Neural cell (in vitro differentiated cells): ENCODE measurements around the gene GOLPH3L. TPM values are rescaled to one million over a fixed set of nuclear protein-coding genes. Genes with fewer than 3 reads are reported as not detected.

Experiments
- H2AFZ ChIP-seq: fragments of 200-600, 300-800 bp; sonication (generic), shearing (Covaris generic); 2 replicates; pipeline ENCODE4 v1.6.0; 2014; ENCODE audit warnings: low read depth, mild to moderate bottlenecking, antibody characterized with exemption, low read length, moderate library complexity
- H3F3A ChIP-seq: fragments of 200-600 bp; shearing (Covaris generic); 2 replicates; pipeline ENCODE4 v1.6.1; 2016; ENCODE audit warnings: mild to moderate bottlenecking, moderate library complexity, mixed read lengths, antibody characterized with exemption, low read length; ENCODE audit not compliant: insufficient read depth, poor library complexity, severe bottlenecking
- H3K27ac ChIP-seq: fragments of 200-600, 300-800 bp; sonication (generic), shearing (Covaris generic); 2 replicates; pipeline ENCODE4 v1.5.1; 2014; ENCODE audit warnings: mild to moderate bottlenecking, low read length, moderate library complexity
- H3K27me3 ChIP-seq: fragments of 300-800, 200-600 bp; sonication (generic), shearing (Covaris generic); 2 replicates; pipeline ENCODE4 v1.6.0; 2014; ENCODE audit warnings: mild to moderate bottlenecking, low read depth, low read length, moderate library complexity; ENCODE audit not compliant: insufficient read depth
- H3K36me3 ChIP-seq: fragments of 300-800, 200-600 bp; sonication (generic), shearing (Covaris generic); 2 replicates; pipeline ENCODE4 v1.5.1; 2014; ENCODE audit warnings: mild to moderate bottlenecking, antibody characterized with exemption, low read length, moderate library complexity; ENCODE audit not compliant: insufficient read depth
- H3K4me2 ChIP-seq: fragments of 300-800, 200-600 bp; sonication (generic), shearing (Covaris generic); 2 replicates; pipeline ENCODE4 v1.6.0; 2014; ENCODE audit warnings: mild to moderate bottlenecking, low read length
- H3K4me3 ChIP-seq: fragments of 300-800, 200-600 bp; sonication (generic), shearing (Covaris generic); 2 replicates; pipeline ENCODE4 v1.5.1; 2014; ENCODE audit warnings: mild to moderate bottlenecking, low read length, moderate library complexity
- H3K79me2 ChIP-seq: fragments of 200-600 bp; shearing (Covaris generic); replicated peaks from 2 replicates; pipeline ENCODE4 v1.6.0; 2014; ENCODE audit warnings: mild to moderate bottlenecking, low read length, moderate library complexity; ENCODE audit not compliant: insufficient read depth
- H3K9ac ChIP-seq: fragments of 300-800, 200-600 bp; sonication (generic), shearing (Covaris generic); 2 replicates; pipeline ENCODE4 v1.6.1; 2016; ENCODE audit warnings: mild to moderate bottlenecking, low read length, mixed read lengths
- H3K9me2 ChIP-seq: fragments of 200-600 bp; shearing (Covaris generic); 2 replicates; pipeline ENCODE4 v1.6.1; 2016; ENCODE audit warnings: mild to moderate bottlenecking, low read length, mixed read lengths; ENCODE audit not compliant: insufficient read depth
- H3K9me3 ChIP-seq: fragments of 200-600, 300-800 bp; sonication (generic), shearing (Covaris generic); 2 replicates; pipeline ENCODE4 v1.6.1; 2016; ENCODE audit warnings: mild to moderate bottlenecking, mixed run types, low read length, moderate library complexity, mixed read lengths
- H4K20me1 ChIP-seq: fragments of 200-600 bp; shearing (Covaris generic); 2 replicates; pipeline ENCODE4 v1.6.1; 2016; ENCODE audit warnings: mild to moderate bottlenecking, mixed run types; ENCODE audit not compliant: insufficient read depth
- EP300 ChIP-seq: fragments of 450-650 bp; conservative IDR thresholded peaks from 2 replicates; pipeline ENCODE4 v1.6.1; 2014; ENCODE audit warnings: antibody characterized with exemption, mild to moderate bottlenecking, moderate library complexity; ENCODE audit not compliant: poor library complexity, severe bottlenecking
- EZH2 ChIP-seq: fragments of 200-600, 300-800 bp; shearing (Covaris generic), sonication (generic); IDR thresholded peaks from 2 replicates; pipeline ENCODE4 v1.6.1; 2014; ENCODE audit warnings: antibody characterized with exemption, low read length, borderline replicate concordance, mild to moderate bottlenecking; ENCODE audit not compliant: insufficient read depth, poor library complexity, severe bottlenecking
- MXI1 ChIP-seq: fragments of 450-650 bp; conservative IDR thresholded peaks from 2 replicates; pipeline ENCODE4 v1.6.1; 2014; ENCODE audit warnings: antibody characterized with exemption, mild to moderate bottlenecking; ENCODE audit not compliant: poor library complexity, severe bottlenecking
- POLR2AphosphoS5 ChIP-seq: IDR thresholded peaks from 2 replicates; pipeline ENCODE4 v1.6.1; 2012
- RAD21 ChIP-seq: fragments of 450-650 bp; conservative IDR thresholded peaks from 2 replicates; pipeline ENCODE4 v1.6.1; 2014; ENCODE audit warnings: antibody characterized with exemption, mild to moderate bottlenecking, moderate library complexity
- SMC3 ChIP-seq: fragments of 450-650 bp; conservative IDR thresholded peaks from 2 replicates; pipeline ENCODE4 v1.6.1; 2014; ENCODE audit warnings: antibody characterized with exemption, mild to moderate bottlenecking, moderate library complexity; ENCODE audit not compliant: poor library complexity
- TAF1 ChIP-seq: IDR thresholded peaks from 2 replicates; pipeline ENCODE4 v1.6.1; 2012; ENCODE audit warnings: low read depth
- polyA plus RNA-seq: library from polyadenylated mRNA; depleted of rRNA; stranded (reverse); fragments of >200 nt; gene quantifications from 2 replicates; pipeline ENCODE4 v1.2.3, GENCODE V29; 2014
- small RNA-seq, 3 experiments: library from RNA; depleted of rRNA; stranded (forward); fragments of <200 nt; gene quantifications; one replicate each; pipeline ENCODE3, GENCODE V24; 2012
- TF ChIP-seq, protein P1 (sequence below): IDR thresholded peaks from 2 replicates; pipeline ENCODE4 v1.6.1; 2012; ENCODE audit warnings: borderline replicate concordance
- TF ChIP-seq, protein P2 (sequence below): fragments of 450-650 bp; IDR thresholded peaks from 2 replicates; pipeline ENCODE4 v1.5.1; 2014; ENCODE audit warnings: antibody characterized with exemption, mild to moderate bottlenecking, moderate library complexity; ENCODE audit not compliant: poor library complexity, severe bottlenecking

The GOLPH3L gene
- polyA plus RNA-seq, 1 donor from 2014 or later, result 7.0 TPM

DNA sequence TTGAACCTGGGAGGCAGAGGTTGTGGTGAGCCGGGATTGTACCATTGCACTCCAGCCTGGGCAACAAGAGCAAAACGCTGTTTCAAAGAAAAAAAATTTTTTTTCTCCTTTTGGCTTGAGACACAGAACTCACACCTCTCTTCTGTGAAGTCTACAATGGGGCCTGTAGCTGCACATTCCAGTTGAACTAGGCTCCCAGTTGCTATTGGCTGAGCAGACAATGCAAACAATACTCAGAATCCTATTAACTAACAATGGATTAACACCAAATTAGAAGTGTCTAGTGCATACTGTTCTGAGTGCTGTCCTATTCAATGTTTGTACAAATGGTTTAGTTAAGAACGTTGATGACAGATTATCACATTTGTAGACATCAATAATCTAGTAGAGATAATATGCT lies 100.0 kb downstream of the GOLPH3L start:
- no peak overlapping the region for H2AFZ ChIP-seq
- no peaks in the 10 kb centered on the region for H3K9me2 ChIP-seq
- no peak overlapping the region for H3K27ac ChIP-seq
- no peak overlapping the region for H3K4me3 ChIP-seq
- no peaks in the 10 kb centered on the region for H3F3A ChIP-seq
- no peak overlapping the region for H3K9ac ChIP-seq
- no peaks in the 10 kb centered on the region for H4K20me1 ChIP-seq
- no peaks in the 10 kb centered on the region for H3K9me3 ChIP-seq
- H3K4me2 ChIP-seq, result no peak overlapping the region
- TF ChIP-seq TAF1 (no peak), SMC3 (no peak), EZH2 (no peak), POLR2AphosphoS5 (no peak), EP300 (no peak), RAD21 (no peak), MXI1 (no peak)
- TF ChIP-seq, protein P1, sequence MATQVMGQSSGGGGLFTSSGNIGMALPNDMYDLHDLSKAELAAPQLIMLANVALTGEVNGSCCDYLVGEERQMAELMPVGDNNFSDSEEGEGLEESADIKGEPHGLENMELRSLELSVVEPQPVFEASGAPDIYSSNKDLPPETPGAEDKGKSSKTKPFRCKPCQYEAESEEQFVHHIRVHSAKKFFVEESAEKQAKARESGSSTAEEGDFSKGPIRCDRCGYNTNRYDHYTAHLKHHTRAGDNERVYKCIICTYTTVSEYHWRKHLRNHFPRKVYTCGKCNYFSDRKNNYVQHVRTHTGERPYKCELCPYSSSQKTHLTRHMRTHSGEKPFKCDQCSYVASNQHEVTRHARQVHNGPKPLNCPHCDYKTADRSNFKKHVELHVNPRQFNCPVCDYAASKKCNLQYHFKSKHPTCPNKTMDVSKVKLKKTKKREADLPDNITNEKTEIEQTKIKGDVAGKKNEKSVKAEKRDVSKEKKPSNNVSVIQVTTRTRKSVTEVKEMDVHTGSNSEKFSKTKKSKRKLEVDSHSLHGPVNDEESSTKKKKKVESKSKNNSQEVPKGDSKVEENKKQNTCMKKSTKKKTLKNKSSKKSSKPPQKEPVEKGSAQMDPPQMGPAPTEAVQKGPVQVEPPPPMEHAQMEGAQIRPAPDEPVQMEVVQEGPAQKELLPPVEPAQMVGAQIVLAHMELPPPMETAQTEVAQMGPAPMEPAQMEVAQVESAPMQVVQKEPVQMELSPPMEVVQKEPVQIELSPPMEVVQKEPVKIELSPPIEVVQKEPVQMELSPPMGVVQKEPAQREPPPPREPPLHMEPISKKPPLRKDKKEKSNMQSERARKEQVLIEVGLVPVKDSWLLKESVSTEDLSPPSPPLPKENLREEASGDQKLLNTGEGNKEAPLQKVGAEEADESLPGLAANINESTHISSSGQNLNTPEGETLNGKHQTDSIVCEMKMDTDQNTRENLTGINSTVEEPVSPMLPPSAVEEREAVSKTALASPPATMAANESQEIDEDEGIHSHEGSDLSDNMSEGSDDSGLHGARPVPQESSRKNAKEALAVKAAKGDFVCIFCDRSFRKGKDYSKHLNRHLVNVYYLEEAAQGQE, result no peak
- TF ChIP-seq, protein P2, sequence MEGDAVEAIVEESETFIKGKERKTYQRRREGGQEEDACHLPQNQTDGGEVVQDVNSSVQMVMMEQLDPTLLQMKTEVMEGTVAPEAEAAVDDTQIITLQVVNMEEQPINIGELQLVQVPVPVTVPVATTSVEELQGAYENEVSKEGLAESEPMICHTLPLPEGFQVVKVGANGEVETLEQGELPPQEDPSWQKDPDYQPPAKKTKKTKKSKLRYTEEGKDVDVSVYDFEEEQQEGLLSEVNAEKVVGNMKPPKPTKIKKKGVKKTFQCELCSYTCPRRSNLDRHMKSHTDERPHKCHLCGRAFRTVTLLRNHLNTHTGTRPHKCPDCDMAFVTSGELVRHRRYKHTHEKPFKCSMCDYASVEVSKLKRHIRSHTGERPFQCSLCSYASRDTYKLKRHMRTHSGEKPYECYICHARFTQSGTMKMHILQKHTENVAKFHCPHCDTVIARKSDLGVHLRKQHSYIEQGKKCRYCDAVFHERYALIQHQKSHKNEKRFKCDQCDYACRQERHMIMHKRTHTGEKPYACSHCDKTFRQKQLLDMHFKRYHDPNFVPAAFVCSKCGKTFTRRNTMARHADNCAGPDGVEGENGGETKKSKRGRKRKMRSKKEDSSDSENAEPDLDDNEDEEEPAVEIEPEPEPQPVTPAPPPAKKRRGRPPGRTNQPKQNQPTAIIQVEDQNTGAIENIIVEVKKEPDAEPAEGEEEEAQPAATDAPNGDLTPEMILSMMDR, result no peak
- no peaks in the 10 kb centered on the region for H3K79me2 ChIP-seq
- H3K36me3 ChIP-seq, result no peaks in the 10 kb centered on the region
- no peaks in the 10 kb centered on the region for H3K27me3 ChIP-seq

Small RNAs within 50 kb of the gene (small RNA-seq; reads per million reads assigned to genes)
- 0 reads per million in 3 experiments for gene RF00015
- gene RF00561, result 0 to 0.08 (median 0.03) reads per million in 3 experiments
- gene RNU6-1042P, result 0 reads per million in 3 experiments

Other genes starting within 250 kb of the GOLPH3L start
- 19.4 and 22.8 TPM in 2 replicates for gene TARS2, start 209.7 kb downstream of the GOLPH3L start, polyA plus RNA-seq
- gene ECM1, start 189.0 kb downstream of the GOLPH3L start, polyA plus RNA-seq, result 2.3 and 4.2 TPM in 2 replicates
- gene FALEC, start 181.4 kb downstream of the GOLPH3L start, polyA plus RNA-seq, result not detected in 2 replicates
- 0.56 TPM in 1 of 2 replicates, not detected in the other for gene ADAMTSL4, start 147.7 kb downstream of the GOLPH3L start, polyA plus RNA-seq
- gene MCL1, start 117.5 kb downstream of the GOLPH3L start, polyA plus RNA-seq, result 151 and 171 TPM in 2 replicates
- gene ENSA, start 67.5 kb downstream of the GOLPH3L start, polyA plus RNA-seq, result 230 and 341 TPM in 2 replicates
- gene HORMAD1, start 23.7 kb upstream of the GOLPH3L start, polyA plus RNA-seq, result 0.34 TPM in 1 of 2 replicates, not detected in the other
- gene CTSS, start 68.6 kb upstream of the GOLPH3L start, polyA plus RNA-seq, result 0.30 and 3.2 TPM in 2 replicates
- gene CTSK, start 111.1 kb upstream of the GOLPH3L start, polyA plus RNA-seq, result 8.0 and 9.3 TPM in 2 replicates
- 17.8 and 17.9 TPM in 2 replicates for gene ARNT, start 179.4 kb upstream of the GOLPH3L start, polyA plus RNA-seq
- not detected in 2 replicates for gene CTXND2, start 190.0 kb upstream of the GOLPH3L start, polyA plus RNA-seq
- gene SETDB1, start 229.2 kb upstream of the GOLPH3L start, polyA plus RNA-seq, result 39.1 and 51.1 TPM in 2 replicates